Stimulated activated CD8-positive, alpha-beta memory T cell treated with anti-CD3 and anti-CD28 coated beads, Interleukin-12 subunit alpha, Interleukin-12 subunit beta, amount 100 ng/mL, for 24 hours (primary cell): ENCODE data around the gene SIK3.

ENCODE experiments used
- DNase-seq: peaks from one replicate; pipeline ENCODE4 v3.0.0-alpha.2; 2020; ENCODE audit errors: extremely low read depth

Gene SIK3

GRCh38 chr11:117110294-117110950 lies 12.2 kb upstream of the SIK3 start:
- DNase-seq = no peak

- DNase-seq = no peak
Observed at GRCh38 chr11:117107701-117108590, 9.7 kb upstream of the SIK3 start.

GRCh38 chr11:117100556-117100955 lies 2.3 kb upstream of the SIK3 start:
- DNase-seq = no peak

- DNase-seq = no peak
Observed at GRCh38 chr11:117099696-117100095, 1.5 kb upstream of the SIK3 start.

- DNase-seq = no peak
Observed at GRCh38 chr11:117097389-117098268, 599 bp downstream of the SIK3 start.

- no peak for DNase-seq
Observed at GRCh38 chr11:117097014-117097388, 1.2 kb downstream of the SIK3 start.

GRCh38 chr11:117096201-117096991 lies 1.8 kb downstream of the SIK3 start:
- DNase-seq = no peak

GRCh38 chr11:117095284-117096161 lies 2.7 kb downstream of the SIK3 start:
- no peak for DNase-seq

GRCh38 chr11:117094776-117095175 lies 3.5 kb downstream of the SIK3 start:
- no peak for DNase-seq

- no peak for DNase-seq
Observed at GRCh38 chr11:117092951-117093590, 5.2 kb downstream of the SIK3 start.

- no peak for DNase-seq
Observed at GRCh38 chr11:117091753-117092477, 6.3 kb downstream of the SIK3 start.

- DNase-seq = no peak
Observed at GRCh38 chr11:117090111-117090706, 8.0 kb downstream of the SIK3 start.

- no peak for DNase-seq
Observed at GRCh38 chr11:117089685-117090084, 8.5 kb downstream of the SIK3 start.

GRCh38 chr11:117087446-117087845 lies 10.8 kb downstream of the SIK3 start:
- DNase-seq = no peak

- no peak for DNase-seq
Observed at GRCh38 chr11:117084992-117085391, 13.2 kb downstream of the SIK3 start.

GRCh38 chr11:117083011-117083935 lies 15.0 kb downstream of the SIK3 start:
- no peak for DNase-seq

GRCh38 chr11:117081908-117082307 lies 16.3 kb downstream of the SIK3 start:
- no peak for DNase-seq

- no peak for DNase-seq
Observed at GRCh38 chr11:117080370-117080769, 17.9 kb downstream of the SIK3 start.
